GM12892 (cell line): Measurements from ENCODE around the gene APOC4.
"Not testable (repeated sequence)": the region's sequence is repeated elsewhere in the genome, so short reads cannot be mapped to it uniquely, and the experiment has no call there.

Experiments used
- POLR2A ChIP-seq: IDR thresholded peaks from 2 replicates; pipeline ENCODE4 v1.6.1; 2011; ENCODE audit warnings: low read depth, low read length, control low read depth
- TAF1 ChIP-seq: IDR thresholded peaks from 2 replicates; pipeline ENCODE4 v1.6.1; 2011; ENCODE audit warnings: low read depth, mild to moderate bottlenecking, control low read depth, low read length, borderline replicate concordance

- not testable (repeated sequence) for TF ChIP-seq TAF1, POLR2A
These were observed 29.4 kb downstream of the APOC4 start for GRCh38 chr19:44971451-44971850.
